OCI-LY1 (cell line): Measurements from ENCODE around the gene INPP5A.

Source experiments
- CTCF ChIP-seq: fragments of 200-600 bp; sonication (generic), shearing (Covaris generic); IDR thresholded peaks from 2 replicates; pipeline ENCODE4 v1.5.1; 2017; ENCODE audit warnings: mild to moderate bottlenecking, antibody characterized with exemption, low read length, moderate library complexity, mixed read lengths
- EZH2 ChIP-seq: fragments of 200-600 bp; sonication (generic), shearing (Covaris generic); IDR thresholded peaks from 2 replicates; pipeline ENCODE4 v1.8.0; 2017; ENCODE audit warnings: borderline replicate concordance, mixed run types, mild to moderate bottlenecking, antibody characterized with exemption, low read length, moderate library complexity, mixed read lengths

- TF ChIP-seq EZH2 (no peak), CTCF (no peak)
These were observed 267.3 kb downstream of the INPP5A start for GRCh38 chr10:132804785-132805426.
